ENCODE results near the gene PLAC1.

Gene PLAC1

DNA sequence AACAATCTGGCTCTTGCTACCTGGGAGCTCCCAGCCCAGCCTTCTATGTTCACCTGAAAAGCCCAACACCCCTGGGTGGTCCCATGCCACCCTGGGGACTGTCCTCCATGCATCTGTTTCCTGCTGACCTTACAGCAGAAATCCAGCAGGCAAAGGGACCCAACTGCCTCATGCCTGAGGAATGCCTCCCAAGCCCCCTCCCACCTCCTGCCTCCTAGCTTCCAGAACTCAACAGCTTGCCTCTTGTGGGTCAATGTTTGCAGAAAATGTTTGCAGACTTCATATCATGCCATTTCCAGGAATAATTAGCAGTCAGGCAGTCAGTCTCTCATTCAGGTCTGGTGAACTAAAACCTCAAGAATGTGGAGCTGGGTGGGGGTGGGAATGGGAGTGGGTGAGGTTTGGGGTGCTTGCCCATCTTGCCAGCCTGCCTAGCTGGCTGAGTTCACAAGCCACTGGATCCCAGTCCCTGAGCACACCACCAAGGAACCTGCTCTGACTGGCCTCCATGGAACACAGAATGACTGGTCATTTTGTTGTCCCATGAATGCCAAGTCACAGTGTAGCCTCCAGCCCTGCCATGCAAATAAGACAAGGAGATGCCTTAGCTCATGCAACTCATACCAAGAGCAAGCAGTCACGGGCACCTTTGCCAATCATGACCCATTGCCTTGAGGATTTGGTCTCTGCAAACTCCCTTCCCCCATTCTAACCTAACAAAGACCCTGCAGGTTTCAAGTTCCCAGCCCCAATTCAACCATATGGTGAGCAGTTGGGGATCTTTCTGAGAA, 12.1 kb upstream of the PLAC1 start:
- no peak for DNase-seq (ENCODE audit: low read depth in 1 of 2, low spot score in 1 of 2)

DNA sequence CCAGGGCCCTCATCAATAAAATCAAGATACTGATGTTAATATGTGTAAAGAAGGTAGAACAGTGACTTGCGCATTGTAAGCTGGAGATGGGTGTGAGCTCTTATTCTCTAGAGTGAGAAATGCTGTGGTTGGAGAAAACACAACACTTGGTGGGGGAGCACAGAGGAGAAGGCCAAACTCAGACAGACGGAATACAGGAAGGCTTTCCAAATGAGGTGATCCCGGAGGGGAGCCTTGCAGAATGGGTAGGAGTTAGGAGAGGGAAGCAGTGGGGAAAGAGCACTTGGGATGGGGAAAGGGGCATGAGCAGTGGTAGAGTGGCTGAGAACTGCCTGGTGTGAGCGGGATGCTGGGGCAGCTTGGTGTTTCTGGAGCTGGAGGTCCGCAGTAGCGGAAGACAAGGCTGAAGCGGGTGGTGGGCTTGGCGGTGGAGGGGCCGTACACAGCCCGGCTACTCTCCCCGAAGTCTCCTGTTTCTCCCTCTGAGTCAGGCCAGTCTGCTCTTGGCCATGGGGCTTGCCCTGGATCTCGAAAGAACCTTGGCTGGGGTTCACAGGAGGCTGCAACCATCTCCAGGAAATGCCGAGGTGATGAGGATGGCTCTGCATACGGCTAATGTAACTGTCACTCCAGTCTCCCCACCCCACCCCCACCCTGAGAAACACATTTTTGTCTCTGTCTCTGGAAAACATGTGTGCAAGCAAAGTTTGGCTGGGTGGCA, 11.3 kb upstream of the PLAC1 start:
- no peak for DNase-seq (ENCODE audit: low read depth in 1 of 2, low spot score in 1 of 2)

DNA sequence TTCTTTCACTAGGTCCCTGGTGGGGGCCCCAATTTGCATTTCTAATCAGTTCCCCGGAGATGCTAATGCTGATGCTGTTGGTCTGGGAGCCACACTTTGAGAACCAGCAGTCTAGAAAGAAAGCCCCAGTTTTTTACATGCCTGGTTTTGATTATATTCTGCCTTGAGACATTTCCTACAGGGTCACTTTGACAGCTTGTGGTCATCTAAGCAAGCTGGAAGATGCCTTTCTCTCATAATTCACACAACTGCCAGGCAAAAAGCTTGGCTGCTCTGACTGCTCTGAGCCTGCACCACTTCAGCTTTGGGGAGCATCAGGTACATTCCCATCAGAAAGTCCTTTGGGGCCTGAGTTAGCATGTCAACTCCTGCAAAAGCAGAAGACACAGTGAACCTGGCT, 5.9 kb upstream of the PLAC1 start:
- no peak for DNase-seq (ENCODE audit: low read depth in 1 of 2, low spot score in 1 of 2)

DNA sequence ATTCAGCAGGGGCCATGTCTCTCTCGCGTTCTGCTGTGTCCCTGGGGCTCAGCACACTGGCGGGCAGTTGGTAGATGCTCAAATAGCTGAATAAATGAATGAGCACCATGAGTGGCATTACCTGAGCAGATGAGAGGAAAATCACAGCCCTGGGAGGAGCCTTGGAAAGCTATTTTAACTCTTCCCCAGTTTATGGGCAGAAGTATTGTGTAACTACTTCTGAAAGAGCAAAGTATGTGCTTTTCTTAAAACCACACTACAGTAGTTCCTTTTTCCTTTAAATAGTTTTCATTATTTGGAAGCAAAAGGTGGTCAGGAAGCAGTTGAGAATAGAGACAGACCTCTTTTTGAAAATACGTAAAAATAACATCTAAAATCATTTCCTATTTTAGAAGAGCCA, 3.0 kb upstream of the PLAC1 start:
- DNase-seq (ENCODE audit: low read depth in 1 of 2, low spot score in 1 of 2) = no peak

DNA sequence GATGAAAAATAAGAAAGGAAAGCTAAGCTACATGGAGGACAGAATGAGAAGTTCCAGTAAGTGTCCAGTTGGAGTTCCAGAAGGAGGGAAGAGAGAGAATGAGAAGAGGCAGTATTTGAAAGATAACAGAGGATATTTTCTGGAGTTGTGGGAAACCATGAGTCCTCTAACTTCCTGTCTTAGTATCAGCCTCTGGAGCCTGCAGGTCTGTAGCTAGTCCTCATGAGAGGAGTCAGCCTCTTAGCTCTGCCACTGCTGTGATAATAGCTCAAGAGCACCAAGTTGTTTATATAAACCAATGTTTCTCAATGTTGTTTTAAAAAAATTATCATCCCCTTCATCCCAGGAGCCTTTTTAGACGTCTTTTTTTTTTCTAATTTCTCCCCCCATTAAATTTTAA, 2.4 kb upstream of the PLAC1 start:
- no peak for DNase-seq (ENCODE audit: low read depth in 1 of 2, low spot score in 1 of 2)

DNA sequence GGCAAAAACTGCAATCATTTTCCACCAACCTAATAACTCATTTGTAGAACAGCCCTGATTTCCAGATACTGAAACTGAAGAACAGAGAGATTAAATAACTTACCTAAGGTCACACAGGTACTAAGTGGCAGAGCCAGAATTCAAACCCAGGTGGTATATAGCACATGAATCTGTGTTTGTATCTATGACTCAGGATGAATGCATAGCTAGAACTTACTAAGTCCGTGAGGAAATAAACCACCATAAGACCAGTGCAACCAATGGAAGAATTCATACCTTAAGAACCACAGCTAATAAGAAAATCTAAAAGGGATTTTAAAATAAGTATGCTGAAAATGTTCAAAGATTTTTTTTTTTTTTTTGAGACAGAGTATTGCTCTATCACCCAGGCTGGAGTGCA, 1.5 kb upstream of the PLAC1 start:
- DNase-seq (ENCODE audit: low read depth in 1 of 2, low spot score in 1 of 2) = no peak

DNA sequence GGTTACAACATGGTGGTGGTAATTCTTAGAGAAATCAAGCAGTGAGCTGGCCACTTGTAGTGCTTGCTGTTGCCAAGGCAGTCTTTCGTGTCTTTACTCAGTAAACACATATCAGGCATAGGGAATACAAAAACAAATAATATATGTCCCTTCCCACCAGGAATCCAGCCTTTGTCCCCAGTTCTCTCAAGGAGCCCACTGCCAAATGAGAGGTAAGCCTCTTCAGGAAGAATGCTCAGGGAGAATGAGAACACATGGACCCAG, 421 bp upstream of the PLAC1 start:
- no peak for DNase-seq (ENCODE audit: low read depth in 1 of 2, low spot score in 1 of 2)

DNA sequence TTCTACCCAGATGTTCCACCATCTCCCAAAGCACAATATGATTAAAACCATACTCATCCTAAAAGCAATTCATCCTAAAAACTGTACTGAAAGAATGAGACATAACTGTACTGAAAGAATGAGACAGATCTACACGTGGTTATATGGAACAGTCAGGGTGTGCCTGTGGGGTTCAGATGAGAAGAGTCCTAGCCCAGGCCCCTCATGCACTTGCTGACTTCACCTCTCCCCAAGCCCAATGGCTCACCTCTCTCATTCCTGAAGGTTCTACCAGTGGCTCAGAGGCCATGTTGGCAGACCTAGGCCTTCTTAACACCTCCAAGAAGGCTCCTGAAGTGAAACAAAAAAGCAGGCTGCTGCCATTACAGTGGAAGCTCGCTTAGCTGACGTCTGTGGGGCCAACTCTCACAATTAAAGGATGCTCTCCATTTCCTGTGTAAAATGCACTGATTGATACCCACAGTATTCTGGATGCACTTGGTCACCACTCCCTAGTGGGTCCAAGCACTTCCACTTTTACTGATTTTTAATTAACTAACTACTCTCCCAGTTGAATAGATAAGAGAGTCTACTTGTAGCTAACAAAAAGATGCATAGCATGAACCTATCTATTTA, 3.8 kb downstream of the PLAC1 start:
- no peak for DNase-seq (ENCODE audit: low read depth in 1 of 2, low spot score in 1 of 2)

DNA sequence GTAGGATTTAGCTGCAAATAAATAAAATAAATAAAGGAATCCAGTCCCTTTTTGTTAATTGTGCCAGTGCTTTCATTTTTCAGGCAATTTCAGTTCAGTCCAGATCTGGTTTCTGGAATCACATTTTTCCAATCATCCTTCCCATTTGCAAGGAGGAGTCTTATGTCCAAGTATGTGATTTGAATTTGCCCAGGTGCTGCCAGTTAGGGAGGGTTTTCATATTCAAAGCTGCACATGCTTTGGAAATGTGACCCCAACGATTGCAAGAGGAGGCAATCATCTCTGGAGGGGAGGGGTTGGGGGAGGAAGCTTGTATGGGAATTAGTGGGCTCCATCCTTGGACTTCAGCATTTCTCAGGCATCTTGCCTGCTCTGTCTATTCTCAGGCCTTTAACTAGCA, 4.4 kb downstream of the PLAC1 start:
- DNase-seq (ENCODE audit: low read depth in 1 of 2, low spot score in 1 of 2) = no peak

DNA sequence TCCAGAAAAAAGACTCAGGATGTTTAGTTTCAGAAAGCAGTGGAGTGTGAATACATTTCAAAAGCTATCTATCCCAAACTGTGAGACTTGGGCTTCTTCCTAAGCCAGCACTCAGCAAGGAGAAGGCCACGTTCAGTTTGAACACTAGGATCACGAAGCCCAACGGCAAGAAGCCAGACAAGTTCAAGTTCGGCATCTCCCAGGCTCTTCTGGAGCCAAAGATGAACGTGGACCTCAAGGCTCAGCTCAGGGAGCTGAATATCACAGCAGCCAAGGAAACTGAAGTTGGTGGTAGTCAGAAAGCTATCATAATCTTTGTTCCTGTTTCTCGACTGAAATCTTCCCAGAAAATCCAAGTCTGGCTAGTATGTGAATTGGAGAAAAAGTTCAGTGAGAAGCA, 7.6 kb downstream of the PLAC1 start:
- no peak for DNase-seq (ENCODE audit: low read depth in 1 of 2, low spot score in 1 of 2)

DNA sequence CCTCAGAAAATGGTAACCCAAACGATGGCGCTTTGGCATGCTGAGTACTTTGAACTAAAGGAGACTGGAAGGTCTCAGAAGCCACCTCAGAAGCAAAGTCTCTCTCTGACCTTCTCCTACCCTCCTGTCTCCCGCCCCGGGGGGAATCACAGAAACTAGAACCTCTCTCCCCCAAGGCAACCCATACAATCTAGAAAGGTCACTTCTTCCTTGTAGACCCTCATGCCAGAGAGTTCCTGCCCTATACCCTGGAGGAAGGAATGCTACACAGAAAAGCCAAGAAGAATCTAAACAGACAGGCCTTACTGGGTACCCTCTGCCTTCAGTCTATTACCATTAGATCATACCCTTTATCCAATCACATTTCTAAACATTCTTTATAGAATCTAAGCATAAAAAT, 8.5 kb downstream of the PLAC1 start:
- DNase-seq (ENCODE audit: low read depth in 1 of 2, low spot score in 1 of 2) = no peak

DNA sequence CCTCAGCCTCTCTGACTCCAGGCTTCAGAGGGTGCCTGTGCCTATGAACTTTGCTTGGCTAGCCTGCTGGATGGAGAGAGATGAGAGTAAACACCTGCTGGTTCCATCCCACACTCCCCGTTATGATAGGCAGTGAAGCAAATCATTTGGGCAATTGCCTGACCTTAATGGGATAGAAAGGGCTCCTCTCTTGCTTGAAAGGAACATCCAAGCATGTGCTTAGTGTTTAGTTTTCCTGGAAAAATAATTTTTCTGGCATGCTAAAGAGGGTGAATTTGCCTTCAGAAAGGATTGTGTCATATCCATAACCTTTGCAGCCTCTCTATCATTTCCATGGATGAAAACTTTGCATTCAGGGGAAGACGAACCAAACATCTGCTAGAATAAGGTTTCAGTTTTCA, 10.8 kb downstream of the PLAC1 start:
- no peak for DNase-seq (ENCODE audit: low read depth in 1 of 2, low spot score in 1 of 2)

DNA sequence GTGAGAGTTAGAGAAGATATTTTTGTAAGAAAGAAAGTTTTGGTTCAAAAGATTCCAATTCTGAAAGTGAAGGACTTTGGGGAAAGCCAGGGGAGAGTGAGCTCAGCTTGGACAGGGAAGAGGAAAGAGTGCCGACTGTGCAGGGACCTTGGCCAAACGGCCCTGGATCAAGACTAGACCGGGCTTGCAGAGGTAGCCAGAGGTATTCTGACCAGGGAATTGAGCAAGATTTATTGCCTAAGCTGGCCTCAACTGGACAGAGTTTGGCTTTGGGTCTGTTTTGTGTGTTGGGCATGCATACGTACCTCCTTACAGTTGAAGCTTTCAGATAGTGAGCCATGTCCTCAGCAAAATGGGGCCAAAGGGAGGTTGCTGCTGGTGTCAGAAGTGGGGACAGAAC, 11.6 kb downstream of the PLAC1 start:
- DNase-seq (ENCODE audit: low read depth in 1 of 2, low spot score in 1 of 2) = no peak

DNA sequence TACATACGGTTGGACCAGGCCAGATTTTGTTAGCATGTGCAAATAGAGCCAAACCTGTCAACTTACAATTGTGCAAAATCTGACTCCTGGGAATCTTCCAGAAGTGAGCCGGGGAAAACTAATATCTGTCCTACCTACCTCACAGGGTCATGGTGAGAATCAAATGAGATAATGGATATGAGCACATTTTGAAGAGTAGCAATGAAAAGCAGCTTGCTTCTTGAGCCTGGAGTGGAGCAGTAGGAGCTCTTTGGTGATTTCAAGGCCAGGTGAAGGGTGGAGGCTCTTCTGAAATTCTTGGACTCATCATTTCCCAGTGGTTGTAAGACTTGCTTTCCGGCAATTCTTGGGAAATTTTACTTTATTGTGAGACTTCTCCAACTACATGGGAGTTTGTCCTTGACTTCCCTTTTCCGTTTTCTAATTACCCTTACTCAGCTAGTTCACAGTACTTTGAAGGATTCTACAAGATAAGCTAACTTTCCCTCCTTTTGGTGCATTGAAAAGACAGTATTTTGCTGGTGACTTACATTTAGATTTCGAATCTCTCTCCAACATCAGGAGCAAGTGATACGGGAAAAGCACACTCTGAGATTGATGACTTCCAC, 12.2 kb downstream of the PLAC1 start:
- no peak for DNase-seq (ENCODE audit: low read depth in 1 of 2, low spot score in 1 of 2)

DNA sequence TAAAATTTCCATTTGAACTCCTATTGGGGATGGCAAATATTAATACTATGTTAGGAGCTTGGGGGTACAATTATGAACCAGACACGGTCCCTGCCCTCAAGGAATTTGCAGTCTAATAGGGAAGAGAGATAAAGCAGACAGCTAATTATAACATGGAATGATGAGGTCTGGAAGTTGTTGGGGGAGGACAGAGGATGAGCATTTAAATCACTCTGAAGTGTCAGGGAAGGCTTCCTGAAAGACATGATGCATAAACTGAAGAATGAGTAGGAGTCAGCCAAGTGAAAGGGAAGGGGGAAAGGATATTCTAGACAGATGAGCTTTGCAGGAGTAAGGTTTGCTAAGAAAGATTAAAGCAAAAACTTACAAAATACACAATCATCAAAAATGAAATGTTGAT, 15.9 kb downstream of the PLAC1 start:
- no peak for DNase-seq (ENCODE audit: low read depth in 1 of 2, low spot score in 1 of 2)

DNA sequence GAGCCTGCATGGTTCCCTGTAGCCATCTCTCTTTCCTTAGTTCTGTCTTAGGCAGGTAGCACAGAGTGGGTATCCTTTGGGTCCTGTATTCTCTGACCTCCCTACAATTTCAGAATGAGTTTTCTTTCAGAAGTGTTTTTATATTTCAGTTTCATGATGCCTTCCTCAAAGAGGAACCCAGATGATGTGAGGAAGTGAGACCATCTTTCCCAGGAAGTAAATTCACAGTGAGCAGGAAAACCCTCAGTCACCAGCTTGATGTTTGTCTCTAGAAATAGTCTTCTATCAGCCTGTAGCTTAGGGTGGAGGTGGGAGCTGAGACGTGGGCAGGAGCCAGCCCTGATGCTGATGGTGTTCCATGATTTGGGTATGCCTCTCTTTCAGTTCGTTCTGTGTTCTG, 16.9 kb downstream of the PLAC1 start:
- no peak for DNase-seq (ENCODE audit: low read depth in 1 of 2, low spot score in 1 of 2)

DNA sequence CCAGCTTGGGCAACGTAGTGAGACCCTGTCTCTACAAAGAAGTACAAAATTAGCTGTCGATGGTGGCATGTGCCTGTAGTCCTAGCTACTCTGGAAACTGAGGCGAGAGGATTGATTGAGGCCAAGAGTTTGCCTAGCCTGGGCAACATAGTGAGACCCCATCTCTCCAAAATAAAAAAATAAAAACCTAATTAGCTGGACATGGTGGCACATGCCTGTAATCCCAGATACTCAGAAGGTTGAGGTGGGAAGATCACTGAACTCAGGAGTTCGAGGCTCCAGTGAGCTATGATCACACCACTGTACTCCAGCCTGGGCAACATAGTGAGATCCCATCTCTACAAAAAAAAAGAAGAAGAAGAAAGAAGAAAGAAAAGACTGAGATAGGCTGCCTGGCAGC, 17.4 kb downstream of the PLAC1 start:
- no peak for DNase-seq (ENCODE audit: low read depth in 1 of 2, low spot score in 1 of 2)

DNA sequence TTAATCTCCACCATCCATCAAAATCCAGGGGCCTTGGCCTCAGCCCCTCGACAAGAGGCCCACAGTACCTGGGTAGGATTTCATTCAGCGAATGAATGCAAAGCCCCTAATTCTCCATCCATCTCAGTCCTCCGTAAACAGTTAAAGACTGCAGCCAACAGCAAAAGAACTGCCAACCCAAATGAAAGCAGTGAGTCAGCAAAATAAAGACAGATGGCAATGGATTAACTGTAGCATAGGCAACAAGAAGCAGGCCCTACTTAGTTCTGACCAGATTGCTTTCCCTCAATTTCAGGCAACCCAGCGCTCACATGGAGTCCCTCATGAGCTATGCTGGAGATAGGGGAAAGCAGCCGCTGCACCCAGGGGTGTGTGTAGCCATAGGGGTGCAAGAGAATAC, 21.4 kb downstream of the PLAC1 start:
- DNase-seq (ENCODE audit: low read depth in 1 of 2, low spot score in 1 of 2) = no peak

DNA sequence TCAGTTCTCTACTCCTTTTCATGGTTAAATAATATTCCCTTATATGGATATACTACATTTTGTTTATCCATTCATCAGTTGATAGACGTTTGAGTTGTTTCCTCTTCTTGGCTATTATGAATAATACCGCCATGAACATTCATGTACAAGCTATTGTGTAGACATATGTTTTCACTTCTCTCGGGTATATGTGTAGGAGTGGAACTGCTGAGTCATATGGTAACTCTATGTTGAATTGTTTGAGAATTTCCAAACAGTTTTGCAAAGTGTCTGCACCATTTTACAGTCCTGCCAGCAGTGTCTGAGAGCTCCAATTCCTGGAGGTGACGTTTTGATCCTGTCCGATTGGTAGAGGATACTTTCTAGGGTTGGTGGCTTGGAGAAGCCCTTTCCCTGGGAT, 23.6 kb downstream of the PLAC1 start:
- DNase-seq (ENCODE audit: low read depth in 1 of 2, low spot score in 1 of 2) = no peak

DNA sequence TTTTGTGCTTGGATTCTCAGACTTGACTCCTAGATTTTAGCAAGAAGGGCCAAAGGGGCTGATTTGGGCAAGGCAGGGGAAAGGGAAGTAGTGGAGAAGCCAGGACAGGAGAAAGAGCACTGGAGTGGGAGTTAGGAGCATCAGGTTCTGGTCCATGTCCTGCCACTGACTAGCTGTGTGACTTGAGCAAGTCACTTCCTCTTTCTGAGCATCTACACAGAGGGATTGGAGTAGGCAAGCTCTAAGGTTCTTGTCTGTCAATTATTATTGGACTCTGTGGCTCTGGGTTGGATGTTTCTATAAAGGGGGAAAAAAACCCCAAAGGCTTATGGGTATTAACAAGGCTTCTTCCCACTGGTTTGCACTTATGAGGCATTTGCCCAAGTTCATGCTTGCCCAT, 24.4 kb downstream of the PLAC1 start:
- no peak for DNase-seq (ENCODE audit: low read depth in 1 of 2, low spot score in 1 of 2)

DNA sequence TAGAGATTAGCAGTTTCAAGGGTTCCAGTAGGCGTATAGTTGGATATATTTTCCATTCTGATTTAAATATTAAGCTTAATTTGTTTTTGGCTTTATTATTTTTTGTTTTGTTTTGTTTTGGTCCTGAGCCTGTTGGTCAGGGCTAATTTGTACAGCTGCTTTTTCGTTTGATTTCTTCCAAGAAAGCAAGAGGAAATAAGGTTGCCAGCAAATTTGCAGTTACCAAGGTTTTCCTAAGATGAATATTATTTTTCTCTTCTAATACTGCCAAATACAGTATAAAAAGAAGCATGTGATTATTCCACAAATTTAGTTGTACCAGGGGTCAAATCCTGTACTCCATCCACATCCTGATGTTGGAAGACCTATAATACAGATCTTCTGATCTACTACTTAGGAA, 24.9 kb downstream of the PLAC1 start:
- no peak for DNase-seq (ENCODE audit: low read depth in 1 of 2, low spot score in 1 of 2)

DNA sequence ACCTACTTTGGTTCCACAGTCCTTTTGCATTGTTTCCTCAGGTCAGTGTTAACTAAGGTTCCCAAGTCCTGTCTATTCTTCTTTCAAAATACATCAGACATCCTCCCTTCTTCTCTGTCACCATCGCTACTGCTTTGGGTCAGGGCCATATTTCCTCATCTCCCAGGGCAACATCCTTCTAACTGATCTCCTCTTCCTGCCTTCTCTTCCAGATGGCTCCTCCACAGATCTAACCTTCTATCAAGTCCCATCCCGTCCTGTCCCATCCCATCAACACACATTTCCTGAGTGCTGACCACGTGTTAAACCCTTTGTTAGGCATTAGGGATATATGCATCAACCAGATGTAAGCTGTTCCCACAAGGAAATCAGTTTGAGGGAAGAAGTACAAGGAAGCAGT, 25.9 kb downstream of the PLAC1 start:
- no peak for DNase-seq (ENCODE audit: low read depth in 1 of 2, low spot score in 1 of 2)

Measured in activated T-helper 1 cell treated with anti-CD3 and anti-CD28 coated beads, Interleukin-2, amount 50 U/mL, for 16 hours (primary cell).